ENCODE measurements around the gene ARHGAP19. TPM values are rescaled to one million over a fixed set of nuclear protein-coding genes. Genes with fewer than 3 reads are reported as not detected.

Gene ARHGAP19
- total and polyA plus RNA-seq, 2 donors (not counting 3 experiments of a cell fraction or from before 2014, with no cell fraction given), result 6.8 to 20.0 TPM

DNA sequence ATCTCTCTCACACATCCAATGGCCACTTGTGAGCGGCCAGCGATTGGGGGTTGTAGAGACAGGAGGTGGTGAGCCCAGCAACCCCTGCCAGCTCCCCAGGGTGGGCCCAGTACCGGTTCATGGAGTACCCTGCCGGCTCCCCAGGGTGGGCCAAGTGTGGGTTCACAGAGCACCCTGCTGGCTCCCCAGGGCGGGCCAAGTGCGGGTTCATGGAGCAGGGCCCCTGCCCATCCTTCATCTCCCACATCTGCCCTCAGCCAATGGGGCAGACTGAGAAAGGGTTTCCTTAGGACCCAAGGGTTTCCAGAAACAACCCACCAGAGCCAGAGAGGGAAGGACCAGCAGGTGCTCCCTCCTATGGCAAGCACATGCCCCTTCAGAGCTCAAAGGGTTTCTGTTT, 85.3 kb downstream of the ARHGAP19 start:
- Histone ChIP-seq H3K9ac (replicated peaks; ENCODE audit: extremely low read depth, insufficient read depth, low read length) (no peak overlapping the region), H3K36me3 (ENCODE audit: control insufficient read depth in 2 of 2, extremely low read depth in 1 of 2, insufficient read depth in 2 of 2, low read length in 2 of 2) (no peaks in the 10 kb centered on the region), H4K20me1 (replicated peaks; ENCODE audit: control insufficient read depth, extremely low read depth, insufficient read depth, low read length) (no peaks in the 10 kb centered on the region), H2AFZ (ENCODE audit: low read depth, low read length) (no peak overlapping the region), H3K4me2 (ENCODE audit: insufficient read depth, low read length) (no peak overlapping the region), H3K79me2 (ENCODE audit: control insufficient read depth, insufficient read depth, low read length) (no peaks in the 10 kb centered on the region), H3K4me3 (replicated peaks in 1 of 3; ENCODE audit: insufficient read depth in 1 of 3, low read depth in 1 of 3, low read length in 3 of 3) (no peak overlapping the region), H3K9me3 (replicated peaks; ENCODE audit: control insufficient read depth, insufficient read depth, low read length) (no peaks in the 10 kb centered on the region), H3K27me3 (ENCODE audit: control insufficient read depth in 2 of 2, insufficient read depth in 2 of 2, low read length in 2 of 2) (no peaks in the 10 kb centered on the region), H3K4me1 (ENCODE audit: control insufficient read depth, extremely low read depth, insufficient read depth, low read length) (no peaks in the 10 kb centered on the region), H3K9me1 (replicated peaks; ENCODE audit: control insufficient read depth, extremely low read depth, insufficient read depth, low read length) (no peaks in the 10 kb centered on the region), H3K27ac (ENCODE audit: insufficient read depth, low read depth, low read length) (no peak overlapping the region)
- CTCF ChIA-PET, result interaction anchor here (0.9 to 13.0 kb wide), 5 partner anchors 8 to 169 kb away, joined by 3 to 397 read pairs (median 74); no protein-coding TSS in a partner anchor
- dilution Hi-C loops (cut with MboI; ENCODE audit: extremely low pct_ligation_motif_present, low sequenced_read_pairs) (no loop called here), intact Hi-C loops (cut with micrococcal nuclease) (no loop called here)
- POLR2A ChIA-PET, result no interaction called here
- BruUV-seq (replicated peaks), result no TSS peak
- DNase-seq (ENCODE audit: low read depth, low spot score), result no peak
- TF ChIP-seq, protein P1, sequence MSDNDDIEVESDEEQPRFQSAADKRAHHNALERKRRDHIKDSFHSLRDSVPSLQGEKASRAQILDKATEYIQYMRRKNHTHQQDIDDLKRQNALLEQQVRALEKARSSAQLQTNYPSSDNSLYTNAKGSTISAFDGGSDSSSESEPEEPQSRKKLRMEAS (IDR thresholded peaks at IDR 0.05; ENCODE audit: insufficient read depth, insufficient read length), result no peak
- TF ChIP-seq JUN (IDR thresholded peaks at IDR 0.05; ENCODE audit: borderline replicate concordance, insufficient read depth, insufficient read length, low read depth), result no peak
- TF ChIP-seq MYC (IDR thresholded peaks at IDR 0.05; ENCODE audit: low read depth, low read length), result no peak
- no peak for TF ChIP-seq CTCF (IDR thresholded peaks at IDR 0.05; ENCODE audit: extremely low read depth in 1 of 2, insufficient read depth in 1 of 2, low read depth in 1 of 2, low read length in 2 of 2)
- no peak for TF ChIP-seq POLR2A (IDR thresholded peaks at IDR 0.05; ENCODE audit: low read depth, low read length)
- no peak for TF ChIP-seq EZH2 (IDR thresholded peaks at IDR 0.05; ENCODE audit: borderline replicate concordance, low read depth, low read length, severe bottlenecking)
- no peak for TF ChIP-seq GATA2 (IDR thresholded peaks at IDR 0.05; ENCODE audit: insufficient read depth, insufficient read length, low read depth, low read length)
- TF ChIP-seq POLR2AphosphoS5 (IDR thresholded peaks at IDR 0.05; ENCODE audit: insufficient read depth, low read depth, low read length), result no peak
- no peak for TF ChIP-seq FOS (IDR thresholded peaks at IDR 0.05; ENCODE audit: borderline replicate concordance, insufficient read depth, low read length)
- no peak for FAIRE-seq

Measured in endothelial cell of umbilical vein (primary cell).